GM18867 (cell line): ENCODE measurements around the gene ITSN1.
"Not testable (repeated sequence)": the region's sequence is repeated elsewhere in the genome, so short reads cannot be mapped to it uniquely, and the experiment has no call there.

Experiments
- ATAC-seq: cut with Tn5 transposase; IDR thresholded peaks from one replicate; pipeline ENCODE4 v1.9.1; 2021; ENCODE audit warnings: mild to moderate bottlenecking, moderate library complexity; ENCODE audit not compliant: unreplicated experiment

ITSN1 gene

DNA sequence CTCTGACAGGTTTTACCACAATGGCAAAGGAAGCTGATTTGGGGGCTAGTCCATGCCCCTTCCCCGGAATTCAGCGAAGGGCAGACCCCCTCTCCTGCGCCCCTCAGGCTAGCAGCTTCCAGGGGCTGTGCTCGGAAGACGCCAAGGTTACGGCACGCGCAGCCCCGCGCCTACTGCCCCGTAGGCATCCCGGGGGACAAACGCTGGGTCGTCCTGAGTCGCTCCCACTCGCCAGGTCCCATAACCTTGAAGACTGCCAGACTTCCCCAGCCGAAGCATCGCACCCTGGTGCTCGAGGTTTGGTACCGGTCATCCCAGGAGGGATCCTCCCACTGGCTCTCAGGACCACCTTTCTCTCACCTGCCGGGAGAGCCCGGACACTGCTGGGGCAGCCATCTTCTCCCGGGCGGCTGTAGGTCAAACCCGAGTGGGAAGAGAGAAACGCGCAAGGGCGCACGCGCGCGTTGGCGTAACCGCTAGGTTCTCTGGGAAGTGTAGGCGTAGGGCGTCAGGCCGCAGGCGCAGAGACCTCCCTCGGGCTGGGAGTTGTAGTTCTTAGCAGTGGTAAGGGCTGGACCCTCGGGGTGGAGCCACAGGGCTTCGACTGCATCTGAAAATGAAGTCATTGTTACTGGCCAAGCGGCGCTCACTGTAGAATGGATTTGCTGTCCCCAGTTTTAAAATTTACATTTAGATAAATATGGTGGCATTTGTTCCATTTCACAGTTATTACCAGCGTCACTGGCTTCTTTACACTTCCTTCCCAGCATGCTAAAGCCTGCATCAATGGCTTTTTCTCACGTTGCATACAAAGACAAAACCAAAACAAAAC, 273.3 kb downstream of the ITSN1 start, which contains the start of gene ATP5PO:
Gene ATP5PO (minus strand): TSS at position 437 of the 832 bp plus-strand sequence. CDS start 41 bp downstream, at position 396.
- peak; percentile 98 for ATAC-seq

DNA sequence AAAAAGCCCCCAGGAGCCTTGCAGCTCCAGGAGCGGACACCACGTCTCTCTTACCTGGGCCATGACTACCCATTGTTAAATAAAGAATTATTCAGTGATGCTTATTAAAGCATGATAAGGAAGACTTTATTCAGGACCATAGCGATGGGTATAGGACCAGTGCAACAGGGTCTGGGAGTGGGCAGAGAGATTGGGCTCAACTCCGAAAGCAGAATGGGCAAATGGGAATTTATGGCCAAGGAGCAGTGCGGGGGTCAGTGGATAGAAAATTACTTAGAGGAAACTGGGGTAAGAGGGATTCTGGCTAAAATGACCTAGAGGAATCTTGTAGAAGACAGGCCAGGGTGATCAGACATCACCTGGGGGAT, 273.9 kb downstream of the ITSN1 start:
- no peak for ATAC-seq

DNA sequence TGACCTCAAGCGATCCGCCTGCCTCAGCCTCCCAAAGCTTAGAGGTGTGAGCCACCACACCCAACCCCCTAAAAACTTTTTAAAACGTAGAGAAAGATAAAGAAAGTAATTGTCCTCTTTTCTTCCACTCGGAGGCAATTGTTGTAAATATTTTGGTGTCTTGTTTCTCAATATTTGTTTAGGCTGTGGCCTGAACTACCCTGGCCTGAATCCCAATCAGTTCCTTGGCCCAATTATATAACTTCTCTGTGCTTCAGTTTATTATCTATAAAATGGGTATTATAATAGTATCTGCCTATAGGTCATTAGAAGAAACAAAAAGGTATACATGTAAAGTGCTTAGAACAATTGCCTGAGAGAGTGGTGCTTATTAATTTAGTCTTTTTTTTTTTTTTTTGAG, 275.1 kb downstream of the ITSN1 start:
- no peak for ATAC-seq

DNA sequence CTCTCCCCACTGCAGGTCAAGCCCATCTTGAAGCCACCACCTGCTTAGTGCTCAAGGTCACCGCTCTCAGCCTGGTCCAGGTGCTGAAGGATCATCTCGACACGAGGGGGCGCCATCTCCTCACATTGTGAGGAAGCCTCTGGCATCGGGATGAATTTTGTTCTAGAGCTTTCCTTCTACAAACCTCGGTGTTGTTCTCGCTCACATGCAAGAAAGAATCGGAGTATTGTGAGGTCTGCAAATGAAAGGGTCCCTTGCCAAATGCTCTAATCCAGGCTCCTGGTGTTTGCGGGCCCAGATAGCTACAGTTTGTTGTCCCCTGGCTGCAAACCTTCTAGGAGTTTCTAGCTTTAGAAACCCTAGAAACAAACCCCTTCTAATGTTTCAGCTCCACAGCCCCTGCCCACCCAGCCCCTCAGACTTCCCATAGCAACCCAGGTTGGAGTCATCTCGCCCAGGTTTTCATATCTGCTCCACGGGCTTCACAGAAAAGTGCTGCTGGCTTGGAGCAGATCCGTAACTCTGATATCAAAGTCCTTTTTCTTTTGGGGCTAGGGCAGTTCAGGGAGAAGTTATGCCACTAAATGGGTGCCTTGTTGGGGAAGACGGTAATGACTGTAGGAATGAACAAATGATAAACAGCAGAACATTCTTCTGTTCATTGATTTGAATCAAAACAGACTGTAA, 281.9 kb downstream of the ITSN1 start:
- ATAC-seq = peak; percentile 82

DNA sequence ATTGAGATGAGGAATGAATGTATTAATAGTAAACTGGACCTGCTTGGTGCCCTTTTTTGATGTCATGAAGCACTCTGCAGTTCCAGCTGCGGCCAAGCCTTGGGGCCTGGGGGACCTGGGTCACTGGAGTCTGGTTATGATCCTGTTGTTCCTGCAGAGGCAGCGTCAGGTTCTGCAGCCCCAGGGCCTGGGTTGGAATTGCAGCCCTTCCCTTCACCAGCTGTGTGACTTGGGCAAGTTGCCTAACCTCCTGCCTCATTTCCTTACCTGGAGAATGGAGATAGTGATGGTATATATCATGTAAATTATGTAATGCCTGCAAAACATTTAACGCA, 282.4 kb downstream of the ITSN1 start:
- ATAC-seq = no peak

DNA sequence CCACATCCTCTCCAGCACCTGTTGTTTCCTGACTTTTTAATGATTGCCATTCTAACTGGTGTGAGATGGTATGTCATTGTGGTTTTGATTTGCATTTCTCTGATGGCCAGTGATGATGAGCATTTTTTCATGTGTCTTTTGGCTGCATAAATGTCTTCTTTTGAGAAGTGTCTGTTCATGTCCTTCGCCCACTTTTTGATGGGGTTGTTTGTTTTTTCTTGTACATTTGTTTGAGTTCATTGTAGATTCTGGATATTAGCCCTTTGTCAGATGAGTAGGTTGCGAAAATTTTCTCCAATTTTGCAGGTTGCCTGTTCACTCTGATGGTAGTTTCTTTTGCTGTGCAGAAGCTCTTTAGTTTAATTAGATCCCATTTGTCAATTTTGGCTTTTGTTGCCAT, 283.9 kb downstream of the ITSN1 start:
- ATAC-seq = not testable (repeated sequence)

DNA sequence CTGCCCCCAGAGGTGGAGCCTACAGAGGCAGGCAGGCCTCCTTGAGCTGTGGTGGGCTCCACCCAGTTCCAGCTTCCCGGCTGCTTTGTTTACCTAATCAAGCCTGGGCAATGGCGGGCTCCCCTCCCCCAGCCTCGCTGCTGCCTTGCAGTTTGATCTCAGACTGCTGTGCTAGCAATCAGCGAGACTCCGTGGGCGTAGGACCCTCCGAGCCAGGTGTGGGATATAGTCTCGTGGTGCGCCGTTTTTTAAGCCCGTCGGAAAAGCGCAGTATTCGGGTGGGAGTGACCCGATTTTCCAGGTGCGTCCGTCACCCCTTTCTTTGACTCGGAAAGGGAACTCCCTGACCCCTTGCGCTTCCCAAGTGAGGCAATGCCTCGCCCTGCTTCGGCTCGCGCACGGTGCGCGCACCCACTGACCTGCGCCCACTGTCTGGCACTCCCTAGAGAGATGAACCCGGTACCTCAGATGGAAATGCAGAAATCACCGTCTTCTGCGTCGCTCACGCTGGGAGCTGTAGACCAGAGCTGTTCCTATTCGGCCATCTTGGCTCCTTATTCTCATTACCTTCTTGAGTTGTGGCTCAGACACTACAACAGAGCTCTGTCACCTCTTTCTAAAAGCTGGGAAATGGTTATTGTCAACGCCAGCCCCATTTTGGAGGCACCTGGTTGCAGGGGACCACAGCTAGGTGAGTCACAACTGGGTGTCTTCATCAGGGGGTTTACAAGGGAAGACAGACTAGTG, 288.9 kb downstream of the ITSN1 start:
- not testable (repeated sequence) for ATAC-seq

DNA sequence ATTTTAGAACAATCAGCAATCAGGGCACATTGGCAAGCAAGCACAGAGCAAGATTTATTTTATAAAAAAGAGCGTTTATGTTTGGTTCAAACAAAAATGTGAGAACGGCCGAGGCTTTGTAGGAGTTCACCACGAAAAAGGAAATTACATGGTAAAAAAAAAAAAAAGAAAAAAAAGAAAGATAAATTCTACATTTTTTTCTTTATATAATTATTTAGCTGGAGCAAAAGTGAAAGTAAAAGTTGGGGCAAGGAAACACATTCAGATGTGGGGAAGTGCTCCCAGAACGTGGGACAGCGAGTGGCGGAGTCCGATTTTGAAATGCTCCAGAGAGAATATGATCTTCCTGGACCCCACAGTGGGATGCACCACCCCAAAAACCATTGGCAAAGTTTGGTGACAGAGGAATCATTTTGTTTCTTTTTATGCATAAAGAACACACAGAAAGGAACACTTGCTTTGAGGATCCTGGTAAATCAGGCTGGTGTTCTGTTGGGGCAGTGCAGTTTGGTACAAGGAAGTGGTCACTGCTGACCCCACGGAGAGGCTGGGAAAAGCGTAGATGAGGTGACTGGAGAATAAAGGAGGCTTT, 289.6 kb downstream of the ITSN1 start:
- no peak for ATAC-seq

DNA sequence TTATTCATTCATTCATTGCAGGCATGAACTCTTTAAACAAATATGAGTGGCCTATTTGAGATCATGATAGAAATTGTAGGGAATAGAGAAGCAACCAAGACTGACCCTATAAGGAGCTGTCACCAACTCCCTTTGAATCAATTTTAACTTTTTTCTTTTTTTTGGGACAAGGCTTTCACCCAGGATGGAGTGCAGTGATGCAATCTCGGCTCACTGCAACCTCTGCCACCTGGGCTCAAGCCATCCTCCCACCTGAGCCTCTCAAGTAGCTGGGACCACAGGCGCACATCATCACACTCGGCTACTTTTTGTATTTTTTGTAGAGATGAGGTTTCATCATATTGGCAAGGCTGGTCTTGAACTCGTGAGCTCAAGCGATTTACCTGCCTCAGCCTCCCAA, 290.4 kb downstream of the ITSN1 start:
- no peak for ATAC-seq

DNA sequence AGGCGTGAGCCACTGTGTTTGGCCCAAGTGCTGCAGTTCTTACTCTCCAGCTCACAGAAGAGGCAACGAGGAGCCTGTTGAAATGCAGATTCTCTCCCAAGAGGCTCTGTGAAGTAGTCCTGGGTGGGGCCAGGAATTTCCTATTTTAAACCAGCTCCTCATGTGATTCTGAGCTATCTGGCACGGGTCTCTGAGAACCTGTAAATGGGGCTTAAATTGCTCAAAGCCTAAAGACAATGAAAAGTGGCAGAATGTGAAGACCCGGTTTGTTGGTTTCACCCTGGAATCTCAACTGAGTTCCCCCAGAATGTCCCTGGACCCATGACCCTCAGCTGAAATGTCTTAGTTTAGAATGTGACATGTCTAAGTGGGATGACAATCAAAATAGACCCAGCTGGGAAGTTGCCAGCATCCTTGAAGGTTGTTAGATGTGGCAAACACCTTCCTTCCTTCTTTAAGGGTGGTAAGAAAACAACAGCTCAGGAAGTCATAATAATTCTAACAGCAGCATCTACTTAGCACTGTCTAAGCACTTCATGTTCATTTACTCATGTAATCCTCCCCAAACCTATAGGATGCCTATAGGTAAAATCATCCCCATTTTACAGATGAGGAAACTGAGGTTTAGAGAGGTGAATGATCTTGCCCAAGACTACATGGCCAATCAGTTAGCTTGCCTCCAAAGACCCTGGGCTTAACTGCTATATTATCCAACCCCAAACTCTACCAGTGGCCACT, 294.2 kb downstream of the ITSN1 start:
- ATAC-seq = no peak

DNA sequence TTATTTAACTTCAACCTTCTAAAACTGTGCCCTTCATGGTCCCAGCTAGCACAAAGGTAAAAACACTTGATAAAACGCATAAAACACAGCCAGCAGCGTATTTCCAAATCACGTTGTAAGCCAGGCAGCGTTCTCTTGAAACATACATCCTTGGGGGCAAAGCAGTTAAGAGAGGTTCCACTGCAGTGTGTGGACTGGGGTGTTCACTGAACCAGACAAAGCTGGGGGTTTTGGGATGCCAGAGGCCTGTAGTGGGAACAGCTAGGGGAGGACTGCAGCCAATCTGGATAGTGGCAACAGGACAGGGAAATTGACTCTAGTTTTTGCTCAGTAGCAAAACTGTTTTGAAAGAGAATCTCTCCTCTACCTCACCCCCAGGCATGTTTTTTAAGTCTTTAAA, 294.8 kb downstream of the ITSN1 start:
- no peak for ATAC-seq

DNA sequence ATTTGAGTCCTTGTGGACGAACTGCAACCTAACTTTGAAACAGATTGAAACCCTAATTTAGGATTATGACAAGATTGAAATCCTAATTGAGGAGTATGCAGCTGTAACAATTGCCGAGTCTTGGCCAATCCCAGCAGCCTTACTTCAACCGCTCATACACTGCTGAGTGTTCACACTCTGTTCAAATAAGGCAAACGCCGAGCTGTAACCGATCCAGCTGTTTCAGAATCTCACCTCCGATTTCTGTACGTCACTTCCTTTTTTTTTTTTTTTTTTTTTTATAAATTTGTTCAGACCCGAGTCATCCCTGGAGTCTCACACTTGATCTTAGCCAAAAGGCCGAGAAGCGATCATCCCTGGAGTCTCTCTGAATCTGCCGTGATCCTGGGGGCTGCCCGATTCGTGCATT, 295.6 kb downstream of the ITSN1 start:
- ATAC-seq = no peak

DNA sequence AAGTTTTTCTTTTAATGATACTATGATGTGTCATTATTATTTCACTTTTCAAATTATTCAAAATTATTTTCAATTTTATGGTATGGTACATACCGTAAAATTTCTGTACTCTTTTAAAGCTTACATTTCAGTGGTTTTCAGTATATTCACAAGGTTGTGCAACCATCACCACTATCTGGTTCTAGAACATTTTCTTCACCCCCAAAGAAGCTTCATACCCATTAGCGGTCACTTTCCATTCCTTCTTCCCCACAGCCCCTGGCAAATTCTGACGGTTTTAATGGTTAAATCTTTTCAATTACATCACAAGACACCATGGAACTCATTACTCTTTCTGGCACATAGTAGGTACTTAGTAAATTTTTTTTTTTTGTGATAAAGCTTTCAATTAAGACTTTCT, 296.1 kb downstream of the ITSN1 start:
- no peak for ATAC-seq

DNA sequence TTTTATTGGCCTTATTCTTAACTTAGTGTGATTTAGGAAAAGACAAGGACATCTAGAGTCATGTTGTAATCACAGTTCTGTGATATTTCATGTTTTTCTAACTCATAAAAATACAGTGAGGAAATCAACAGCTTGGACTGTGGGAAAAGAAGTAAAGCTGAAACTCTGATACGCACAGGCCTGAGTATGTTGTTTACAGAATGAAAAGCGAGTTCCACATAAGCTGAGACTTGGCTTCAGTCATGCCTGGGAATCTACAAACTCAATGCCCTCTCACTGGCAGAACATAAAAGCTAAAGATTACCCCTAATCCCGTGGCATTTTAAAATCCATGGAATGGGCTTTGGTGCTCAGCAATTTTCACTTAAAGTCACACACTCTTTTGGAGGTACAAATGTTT, 296.9 kb downstream of the ITSN1 start:
- no peak for ATAC-seq

DNA sequence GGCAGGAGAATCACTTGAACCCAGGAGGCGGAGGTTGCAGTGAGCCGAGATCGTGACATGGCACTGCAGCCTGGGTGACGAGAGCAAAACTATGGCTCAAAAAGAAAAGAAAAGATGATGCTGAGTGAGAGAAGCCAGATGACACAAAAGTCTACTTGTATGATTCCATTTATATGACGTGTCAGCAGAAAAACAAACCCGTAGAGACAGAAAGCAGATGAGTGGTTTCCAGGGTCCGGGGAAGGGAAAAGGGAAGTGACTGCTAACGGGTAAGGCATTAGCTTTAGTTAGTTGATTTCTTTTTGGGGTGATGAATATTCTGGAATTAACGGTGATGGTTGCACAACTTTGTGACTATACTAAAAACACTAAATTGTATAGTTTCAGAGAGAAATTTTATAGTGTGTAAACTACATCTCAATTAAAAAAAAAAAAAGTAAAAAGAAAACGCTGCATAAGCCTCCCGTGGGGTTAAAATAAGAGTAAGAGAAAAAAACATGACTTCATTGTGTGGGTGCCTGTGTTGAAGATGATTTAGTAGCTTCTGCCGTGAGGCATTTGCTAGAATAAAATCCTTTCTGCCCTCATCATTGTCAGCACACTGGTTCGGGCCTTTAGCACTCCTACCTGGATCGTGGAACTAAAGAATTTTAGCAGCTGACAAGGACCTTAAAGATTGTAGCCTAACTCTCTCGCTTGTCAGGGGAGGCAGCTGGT, 298.0 kb downstream of the ITSN1 start:
- no peak for ATAC-seq

DNA sequence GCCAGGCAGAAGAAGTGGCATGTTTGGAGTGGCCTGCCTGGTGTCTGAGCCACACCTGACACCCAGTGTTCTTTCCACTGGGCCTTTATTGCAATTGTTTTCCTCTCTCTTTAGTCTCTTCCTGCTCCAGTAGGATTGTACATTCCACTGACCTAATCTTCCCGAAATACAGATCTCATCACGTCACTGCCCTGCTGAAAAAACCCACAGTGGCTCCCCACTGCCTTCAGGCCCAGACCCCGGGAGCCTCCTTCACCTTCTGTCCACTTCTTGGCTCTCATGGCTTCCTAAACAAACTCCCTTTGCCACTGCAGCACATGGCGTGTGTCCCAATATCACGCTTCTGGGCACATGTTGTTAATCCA, 298.6 kb downstream of the ITSN1 start:
- ATAC-seq = no peak

DNA sequence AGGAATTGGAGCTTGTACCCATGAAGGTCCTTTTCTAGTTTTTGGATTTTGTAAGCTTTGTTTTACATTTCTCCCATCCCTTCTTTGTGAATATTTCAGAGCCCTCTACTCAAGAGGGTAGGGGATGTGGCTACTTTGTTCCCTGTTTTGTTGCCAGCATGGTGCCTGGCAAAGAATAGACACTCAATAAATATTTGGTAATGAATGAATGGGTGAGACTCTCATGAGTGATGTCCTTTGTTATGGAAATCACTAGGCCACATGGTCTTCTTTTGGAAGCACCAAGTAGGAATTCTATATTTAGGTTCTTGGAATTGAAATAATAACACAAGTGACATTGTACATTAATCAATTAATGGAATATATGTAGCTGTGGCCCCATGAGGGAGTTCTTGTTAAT, 300.1 kb downstream of the ITSN1 start:
- no peak for ATAC-seq

DNA sequence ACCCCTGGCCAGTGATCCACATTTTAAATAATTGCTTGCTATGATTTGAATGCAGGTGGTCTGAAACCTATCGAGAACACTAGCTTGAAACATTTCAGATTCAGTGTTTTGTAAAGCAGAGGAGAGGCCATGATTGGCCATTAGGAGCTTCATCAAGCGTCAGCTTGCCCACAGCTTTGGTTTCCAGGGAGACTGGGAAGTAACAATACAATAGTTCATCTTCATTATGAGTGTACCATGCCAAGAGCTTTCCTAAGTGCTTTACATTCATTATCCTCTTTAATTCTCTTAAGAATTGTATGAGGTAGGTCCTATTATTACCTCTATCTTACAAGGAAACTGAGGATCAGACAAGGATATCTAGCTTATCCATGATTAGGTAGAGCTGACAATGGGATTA, 301.0 kb downstream of the ITSN1 start:
- ATAC-seq = no peak

DNA sequence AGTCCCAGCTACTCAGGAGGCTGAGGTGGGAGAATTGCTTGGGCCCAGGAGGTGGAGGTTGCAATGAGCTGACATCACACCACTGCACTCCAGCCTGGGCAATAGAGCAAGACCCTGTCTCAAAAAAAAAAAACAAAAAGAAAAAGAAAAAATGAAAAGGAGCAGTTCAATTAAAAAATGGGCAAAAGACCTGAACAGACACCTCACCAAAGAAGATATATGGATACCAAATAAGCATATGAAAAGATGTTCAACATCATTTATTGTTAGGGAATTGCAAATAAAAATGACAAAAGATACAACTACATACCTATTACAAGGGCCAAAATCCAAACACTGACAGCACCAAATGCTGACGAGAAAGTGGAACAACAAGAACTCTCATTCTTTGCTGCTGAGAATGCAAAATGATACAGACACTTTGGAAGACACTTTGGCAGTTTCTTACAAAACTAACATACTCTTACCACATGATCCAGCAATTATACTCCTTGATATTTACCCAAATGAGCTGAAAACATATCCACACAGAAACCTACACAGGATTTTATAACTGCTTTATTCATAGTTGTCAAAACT, 302.0 kb downstream of the ITSN1 start:
- no peak for ATAC-seq
